ENCODE measurements around the gene NOTUM. TPM values are rescaled to one million over a fixed set of nuclear protein-coding genes. Genes with fewer than 3 reads are reported as not detected.
A peak's percentile ranks its signal among the peaks of the same experiment; 100 is the strongest.

The NOTUM gene
- total RNA-seq, 1 donor from 2014 or later, result 1.7 TPM

- peak overlapping the region; percentile 88 for H3K4me2 ChIP-seq (ENCODE audit: low read length)
- H3K79me2 ChIP-seq (ENCODE audit: insufficient read depth, low read length), result peaks cover 9% of the 10 kb centered on the region
- H4K20me1 ChIP-seq (ENCODE audit: insufficient read depth, low read length), result peaks cover 54% of the 10 kb centered on the region
- peak overlapping the region; percentile 90 for H3K4me3 Mint-ChIP-seq (ENCODE audit: unreplicated experiment)
- H3K27ac Mint-ChIP-seq (ENCODE audit: unreplicated experiment), result peak overlapping the region; percentile 4
- H3K4me1 ChIP-seq (ENCODE audit: insufficient read depth, low read length), result peaks cover 10% of the 10 kb centered on the region
- peaks cover 1% of the 10 kb centered on the region for H3K9me3 Mint-ChIP-seq (ENCODE audit: unreplicated experiment)
- peak overlapping the region; percentile 62 for H2AFZ ChIP-seq (ENCODE audit: low read depth, low read length)
- H3K4me3 ChIP-seq (ENCODE audit: insufficient read depth, low read depth, low read length), result peak overlapping the region; percentile 61
- no peak for DNase-seq (ENCODE audit: low read depth)
- peak overlapping the region; percentile 72 for H3K9ac ChIP-seq (ENCODE audit: low read length)
- no peaks in the 10 kb centered on the region for H3K27me3 Mint-ChIP-seq (ENCODE audit: low read depth, unreplicated experiment)
- no peaks in the 10 kb centered on the region for H3K9me3 ChIP-seq (ENCODE audit: insufficient read depth, low read depth, low read length)
- peaks cover 10% of the 10 kb centered on the region for H3K36me3 Mint-ChIP-seq (ENCODE audit: low read depth, unreplicated experiment)
- no peak overlapping the region for H3K27ac ChIP-seq (ENCODE audit: low read depth, low read length)
- H3K27me3 ChIP-seq (ENCODE audit: insufficient read depth, low read length), result no peaks in the 10 kb centered on the region
- peaks cover 2% of the 10 kb centered on the region for H3K4me1 Mint-ChIP-seq (ENCODE audit: low read depth, unreplicated experiment)
- FAIRE-seq, result no peak
- H3K36me3 ChIP-seq (ENCODE audit: insufficient read depth, low read length), result peaks cover 6% of the 10 kb centered on the region
- TF ChIP-seq EZH2 (IDR thresholded peaks at IDR 0.05; ENCODE audit: insufficient read depth, low read length), result no peak
- TF ChIP-seq, protein P1, sequence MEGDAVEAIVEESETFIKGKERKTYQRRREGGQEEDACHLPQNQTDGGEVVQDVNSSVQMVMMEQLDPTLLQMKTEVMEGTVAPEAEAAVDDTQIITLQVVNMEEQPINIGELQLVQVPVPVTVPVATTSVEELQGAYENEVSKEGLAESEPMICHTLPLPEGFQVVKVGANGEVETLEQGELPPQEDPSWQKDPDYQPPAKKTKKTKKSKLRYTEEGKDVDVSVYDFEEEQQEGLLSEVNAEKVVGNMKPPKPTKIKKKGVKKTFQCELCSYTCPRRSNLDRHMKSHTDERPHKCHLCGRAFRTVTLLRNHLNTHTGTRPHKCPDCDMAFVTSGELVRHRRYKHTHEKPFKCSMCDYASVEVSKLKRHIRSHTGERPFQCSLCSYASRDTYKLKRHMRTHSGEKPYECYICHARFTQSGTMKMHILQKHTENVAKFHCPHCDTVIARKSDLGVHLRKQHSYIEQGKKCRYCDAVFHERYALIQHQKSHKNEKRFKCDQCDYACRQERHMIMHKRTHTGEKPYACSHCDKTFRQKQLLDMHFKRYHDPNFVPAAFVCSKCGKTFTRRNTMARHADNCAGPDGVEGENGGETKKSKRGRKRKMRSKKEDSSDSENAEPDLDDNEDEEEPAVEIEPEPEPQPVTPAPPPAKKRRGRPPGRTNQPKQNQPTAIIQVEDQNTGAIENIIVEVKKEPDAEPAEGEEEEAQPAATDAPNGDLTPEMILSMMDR (IDR thresholded peaks at IDR 0.05; ENCODE audit: insufficient read depth, low read depth, low read length), result no peak
Observed at GRCh38 chr17:81909966-81910839, 50.8 kb downstream of the NOTUM start.

DNA sequence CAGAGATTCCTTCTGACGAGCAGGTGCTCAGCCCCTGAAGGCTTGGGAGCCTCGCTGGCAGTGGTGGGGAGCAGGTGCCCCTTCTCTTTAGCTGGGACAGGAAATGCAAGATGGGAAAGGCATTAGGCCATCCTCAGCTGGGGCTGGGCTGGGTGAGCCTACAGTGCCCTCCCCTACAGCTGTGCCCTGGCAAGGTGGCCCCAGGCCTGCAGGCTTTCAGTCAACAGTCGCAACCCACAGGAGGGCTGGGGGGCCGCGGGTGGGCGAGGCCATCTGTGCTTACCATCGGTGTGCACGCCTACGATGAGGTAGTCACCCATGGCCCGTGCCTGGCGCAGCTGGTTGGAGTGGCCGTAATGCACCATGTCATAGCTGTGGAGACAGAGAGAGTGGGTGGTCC lies 51.8 kb downstream of the NOTUM start:
- Histone ChIP-seq H3K9me3 (ENCODE audit: insufficient read depth, low read depth, low read length) (no peaks in the 10 kb centered on the region), H3K9ac (ENCODE audit: low read length) (no peak overlapping the region), H3K27ac (ENCODE audit: low read depth, low read length) (no peak overlapping the region), H2AFZ (ENCODE audit: low read depth, low read length) (no peak overlapping the region), H3K4me1 (ENCODE audit: insufficient read depth, low read length) (peaks cover 10% of the 10 kb centered on the region), H3K36me3 (ENCODE audit: insufficient read depth, low read length) (peaks cover under 1% of the 10 kb centered on the region), H3K4me3 (ENCODE audit: insufficient read depth, low read depth, low read length) (no peak overlapping the region), H3K27me3 (ENCODE audit: insufficient read depth, low read length) (no peaks in the 10 kb centered on the region), H3K79me2 (ENCODE audit: insufficient read depth, low read length) (peaks cover 4% of the 10 kb centered on the region), H3K4me2 (ENCODE audit: low read length) (no peak overlapping the region), H4K20me1 (ENCODE audit: insufficient read depth, low read length) (peaks cover 46% of the 10 kb centered on the region)
- FAIRE-seq, result no peak
- H3K4me1 Mint-ChIP-seq (ENCODE audit: low read depth, unreplicated experiment), result peaks cover 2% of the 10 kb centered on the region
- H3K4me3 Mint-ChIP-seq (ENCODE audit: unreplicated experiment), result peak overlapping the region; percentile 40
- peaks cover 7% of the 10 kb centered on the region for H3K36me3 Mint-ChIP-seq (ENCODE audit: low read depth, unreplicated experiment)
- TF ChIP-seq, protein P1 (IDR thresholded peaks at IDR 0.05; ENCODE audit: insufficient read depth, low read depth, low read length), result no peak
- no peak for TF ChIP-seq EZH2 (IDR thresholded peaks at IDR 0.05; ENCODE audit: insufficient read depth, low read length)
- peaks cover 1% of the 10 kb centered on the region for H3K9me3 Mint-ChIP-seq (ENCODE audit: unreplicated experiment)
- H3K27me3 Mint-ChIP-seq (ENCODE audit: low read depth, unreplicated experiment), result no peaks in the 10 kb centered on the region
- DNase-seq (ENCODE audit: low read depth), result no peak
- no peak overlapping the region for H3K27ac Mint-ChIP-seq (ENCODE audit: unreplicated experiment)

DNA sequence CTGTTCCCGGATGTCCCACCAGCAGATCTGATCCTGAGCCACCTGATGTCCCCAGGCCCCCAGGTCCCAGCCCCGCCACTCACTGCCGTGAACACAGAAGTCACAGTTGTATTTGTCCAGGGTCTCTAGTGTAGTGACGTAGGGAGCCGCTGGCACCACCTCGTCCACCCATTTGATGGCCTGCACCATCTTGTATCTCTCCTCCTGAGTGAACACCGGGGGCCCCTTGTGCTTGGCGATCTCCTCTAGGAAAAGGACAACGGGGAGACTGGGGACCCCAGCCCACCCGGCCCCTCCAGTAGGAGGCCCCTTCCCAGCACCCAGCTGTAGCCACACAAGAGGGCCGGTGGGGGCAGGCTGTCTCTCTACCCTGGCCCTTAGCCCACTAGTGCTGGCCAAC lies 52.2 kb downstream of the NOTUM start:
- Mint-ChIP-seq H3K4me1 (ENCODE audit: low read depth, unreplicated experiment) (peaks cover 2% of the 10 kb centered on the region), H3K27ac (ENCODE audit: unreplicated experiment) (no peak overlapping the region), H3K9me3 (ENCODE audit: unreplicated experiment) (peaks cover 1% of the 10 kb centered on the region), H3K36me3 (ENCODE audit: low read depth, unreplicated experiment) (peaks cover 6% of the 10 kb centered on the region), H3K27me3 (ENCODE audit: low read depth, unreplicated experiment) (no peaks in the 10 kb centered on the region), H3K4me3 (ENCODE audit: unreplicated experiment) (no peak overlapping the region)
- Histone ChIP-seq H3K4me3 (ENCODE audit: insufficient read depth, low read depth, low read length) (no peak overlapping the region), H2AFZ (ENCODE audit: low read depth, low read length) (no peak overlapping the region), H3K9ac (ENCODE audit: low read length) (no peak overlapping the region), H3K4me2 (ENCODE audit: low read length) (no peak overlapping the region), H4K20me1 (ENCODE audit: insufficient read depth, low read length) (peaks cover 42% of the 10 kb centered on the region), H3K27me3 (ENCODE audit: insufficient read depth, low read length) (no peaks in the 10 kb centered on the region), H3K9me3 (ENCODE audit: insufficient read depth, low read depth, low read length) (no peaks in the 10 kb centered on the region), H3K79me2 (ENCODE audit: insufficient read depth, low read length) (peaks cover 4% of the 10 kb centered on the region), H3K36me3 (ENCODE audit: insufficient read depth, low read length) (no peaks in the 10 kb centered on the region), H3K4me1 (ENCODE audit: insufficient read depth, low read length) (peaks cover 10% of the 10 kb centered on the region), H3K27ac (ENCODE audit: low read depth, low read length) (no peak overlapping the region)
- DNase-seq (ENCODE audit: low read depth), result no peak
- no peak for FAIRE-seq
- TF ChIP-seq EZH2 (IDR thresholded peaks at IDR 0.05; ENCODE audit: insufficient read depth, low read length), result no peak
- TF ChIP-seq, protein P1 (IDR thresholded peaks at IDR 0.05; ENCODE audit: insufficient read depth, low read depth, low read length), result no peak
